Keratinocyte (primary cell): ENCODE results near the gene GNA14. TPM values are rescaled to one million over a fixed set of nuclear protein-coding genes. Genes with fewer than 3 reads are reported as not detected.

Source experiments
- DNase-seq: peaks from one replicate; pipeline ENCODE4 v3.0.0-alpha.2; 2011; ENCODE audit warnings: low read depth, missing footprints, low spot score
- FAIRE-seq: peaks from 2 replicates; lab custom pipeline; 2011; peaks lifted over from hg19 to GRCh38; lab: Jason Lieb, UNC
- H2AFZ ChIP-seq: 2 replicates; pipeline ENCODE4 v1.6.0; 2012; ENCODE audit warnings: low read length, control low read depth, inconsistent platforms; ENCODE audit not compliant: control insufficient read depth
- H3K27ac ChIP-seq: 2 replicates; pipeline ENCODE4 v1.5.1; 2011; ENCODE audit warnings: low read length; ENCODE audit not compliant: control insufficient read depth, insufficient read depth
- H3K27me3 ChIP-seq: 3 replicates; pipeline ENCODE4 v1.6.0; 2011; ENCODE audit warnings: low read length; ENCODE audit not compliant: control insufficient read depth, insufficient read depth; ENCODE audit errors: extremely low read depth
- H3K36me3 ChIP-seq, 2 experiments: 2 replicates in 1 of 2; 3 replicates in 1 of 2; pipeline ENCODE4 v1.5.1; 2011; ENCODE audit warnings: low read length in 2 of 2, mild to moderate bottlenecking in 1 of 2; ENCODE audit not compliant: control insufficient read depth in 2 of 2, insufficient read depth in 2 of 2; ENCODE audit errors: extremely low read depth in 1 of 2
- H3K4me1 ChIP-seq: 3 replicates; pipeline ENCODE4 v1.5.1; 2011; ENCODE audit warnings: low read length; ENCODE audit not compliant: control insufficient read depth, insufficient read depth; ENCODE audit errors: extremely low read depth
- H3K4me2 ChIP-seq: 3 replicates; pipeline ENCODE4 v1.6.0; 2011; ENCODE audit warnings: low read depth, low read length; ENCODE audit not compliant: control insufficient read depth, insufficient read depth; ENCODE audit errors: extremely low read depth
- H3K4me3 ChIP-seq, 3 experiments: fragments of 200-600 bp in 1 of 3; sonication (generic) in 1 of 3; 2 replicates in 2 of 3; 3 replicates in 1 of 3; pipeline ENCODE4 v1.5.1; 2011 to 2016; ENCODE audit warnings: low read length in 3 of 3, mild to moderate bottlenecking in 3 of 3, control low read depth in 2 of 3, inconsistent platforms in 1 of 3, low read depth in 1 of 3, mixed read lengths in 1 of 3, mixed run types in 1 of 3, moderate library complexity in 1 of 3; ENCODE audit not compliant: control insufficient read depth in 2 of 3, insufficient read depth in 2 of 3; ENCODE audit errors: extremely low read depth in 1 of 3
- H3K79me2 ChIP-seq: 2 replicates; pipeline ENCODE4 v1.6.0; 2012; ENCODE audit warnings: low read length; ENCODE audit not compliant: control insufficient read depth, insufficient read depth
- H3K9ac ChIP-seq: 3 replicates; pipeline ENCODE4 v1.6.0; 2011; ENCODE audit warnings: low read length; ENCODE audit not compliant: control insufficient read depth, insufficient read depth; ENCODE audit errors: extremely low read depth
- H3K9me1 ChIP-seq: 3 replicates; pipeline ENCODE4 v1.6.0; 2011; ENCODE audit warnings: low read length; ENCODE audit not compliant: control insufficient read depth, insufficient read depth; ENCODE audit errors: extremely low read depth
- H3K9me3 ChIP-seq: 2 replicates; pipeline ENCODE4 v1.5.1; 2012; ENCODE audit warnings: low read depth, low read length; ENCODE audit not compliant: control insufficient read depth
- H4K20me1 ChIP-seq: 3 replicates; pipeline ENCODE4 v1.6.0; 2011; ENCODE audit warnings: low read length; ENCODE audit not compliant: control insufficient read depth, insufficient read depth; ENCODE audit errors: extremely low read depth
- EZH2 ChIP-seq: IDR thresholded peaks from one replicate; pipeline ENCODE4 v1.6.1; 2012; ENCODE audit warnings: inconsistent platforms, mild to moderate bottlenecking, low read length, moderate library complexity
- dilution Hi-C: fragments of 300-500 bp; cut with MboI; formaldehyde crosslinking; loops from one replicate; pipeline ENCODE4 v1.7.0; 2020; ENCODE audit warnings: low sequenced_read_pairs; ENCODE audit not compliant: extremely low pct_ligation_motif_present
- polyA plus RNA-seq, 5 experiments: library from polyadenylated mRNA; depleted of rRNA in 3 of 5; stranded (reverse) in 3 of 5; stranded (forward) in 1 of 5; unstranded in 1 of 5; fragments of >200 nt; gene quantifications; 1 replicate in 1 of 5; 2 replicates in 3 of 5; 3 replicates in 1 of 5; pipeline versions ENCODE4 v1.2.1 to v1.2.3, GENCODE V29; 2011 to 2012; ENCODE audit warnings: missing spikeins in 2 of 5, low read depth in 1 of 5, low replicate concordance in 1 of 5
- TF ChIP-seq, protein P1 (sequence below), 3 experiments: IDR thresholded peaks in 1 of 3; conservative IDR thresholded peaks in 1 of 3; optimal IDR thresholded peaks in 1 of 3; 2 replicates in 2 of 3; 3 replicates in 1 of 3; pipeline versions ENCODE3 to v1.5.1; 2011; ENCODE audit warnings: low read length in 3 of 3, mild to moderate bottlenecking in 3 of 3, moderate library complexity in 2 of 3, control low read depth in 1 of 3, inconsistent platforms in 1 of 3; ENCODE audit not compliant: insufficient read depth in 2 of 3; ENCODE audit errors: extremely low read depth in 1 of 3

GNA14 gene
- polyA plus RNA-seq, 1 donor (not counting 4 experiments of a cell fraction or from before 2014, with no cell fraction given): not detected

- FAIRE-seq: no peak
These were observed 142.9 kb downstream of the GNA14 start for GRCh38 chr9:77505232-77505631.

DNA sequence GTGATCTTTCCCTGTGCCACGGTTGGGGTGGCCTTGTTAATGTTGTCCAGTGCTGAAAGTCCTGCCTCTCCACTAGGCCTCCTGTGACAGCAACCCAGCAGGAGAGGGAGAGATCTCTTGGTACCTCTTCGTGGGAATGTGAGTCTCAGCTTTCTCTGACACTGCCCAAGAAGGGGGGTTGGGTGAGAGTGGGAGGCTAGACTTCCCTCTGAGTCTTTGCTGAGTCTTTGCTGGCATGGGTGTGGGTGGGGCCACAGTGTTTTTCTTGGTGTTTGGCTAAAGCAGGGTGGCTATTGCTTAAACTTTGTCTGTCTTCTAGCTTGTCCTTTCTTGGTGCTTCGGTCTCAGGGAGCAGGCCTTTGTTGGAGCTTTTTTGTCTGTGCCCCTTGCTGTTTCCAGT, 145.6 kb downstream of the GNA14 start:
- H3K27me3 ChIP-seq: no peaks in the 10 kb centered on the region
- no peaks in the 10 kb centered on the region for H3K4me1 ChIP-seq
- no peaks in the 10 kb centered on the region for H3K9me3 ChIP-seq
- no peak overlapping the region for H3K4me3 ChIP-seq
- no peak for FAIRE-seq
- no peaks in the 10 kb centered on the region for H4K20me1 ChIP-seq
- no peak for DNase-seq
- no peak for TF ChIP-seq EZH2
- TF ChIP-seq, protein P1, sequence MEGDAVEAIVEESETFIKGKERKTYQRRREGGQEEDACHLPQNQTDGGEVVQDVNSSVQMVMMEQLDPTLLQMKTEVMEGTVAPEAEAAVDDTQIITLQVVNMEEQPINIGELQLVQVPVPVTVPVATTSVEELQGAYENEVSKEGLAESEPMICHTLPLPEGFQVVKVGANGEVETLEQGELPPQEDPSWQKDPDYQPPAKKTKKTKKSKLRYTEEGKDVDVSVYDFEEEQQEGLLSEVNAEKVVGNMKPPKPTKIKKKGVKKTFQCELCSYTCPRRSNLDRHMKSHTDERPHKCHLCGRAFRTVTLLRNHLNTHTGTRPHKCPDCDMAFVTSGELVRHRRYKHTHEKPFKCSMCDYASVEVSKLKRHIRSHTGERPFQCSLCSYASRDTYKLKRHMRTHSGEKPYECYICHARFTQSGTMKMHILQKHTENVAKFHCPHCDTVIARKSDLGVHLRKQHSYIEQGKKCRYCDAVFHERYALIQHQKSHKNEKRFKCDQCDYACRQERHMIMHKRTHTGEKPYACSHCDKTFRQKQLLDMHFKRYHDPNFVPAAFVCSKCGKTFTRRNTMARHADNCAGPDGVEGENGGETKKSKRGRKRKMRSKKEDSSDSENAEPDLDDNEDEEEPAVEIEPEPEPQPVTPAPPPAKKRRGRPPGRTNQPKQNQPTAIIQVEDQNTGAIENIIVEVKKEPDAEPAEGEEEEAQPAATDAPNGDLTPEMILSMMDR (optimal IDR thresholded peaks at IDR 0.05 in 1 of 3, IDR thresholded peaks at IDR 0.05 in 1 of 3, conservative IDR thresholded peaks at IDR 0.05 in 1 of 3; ENCODE audit: extremely low read depth in 1 of 3, insufficient read depth in 2 of 3, low read length in 3 of 3): no peak
- no peaks in the 10 kb centered on the region for H3K9me1 ChIP-seq
- dilution Hi-C loops: no loop called here
- no peaks in the 10 kb centered on the region for H3K36me3 ChIP-seq
- no peaks in the 10 kb centered on the region for H3K79me2 ChIP-seq
- no peak overlapping the region for H3K9ac ChIP-seq
- H3K27ac ChIP-seq: no peak overlapping the region
- no peak overlapping the region for H3K4me2 ChIP-seq
- no peak overlapping the region for H2AFZ ChIP-seq

More at GRCh38 chr9:77505232-77505631, 142.9 kb downstream of the GNA14 start:
- dilution Hi-C loops: no loop called here
- TF ChIP-seq, protein P1 (optimal IDR thresholded peaks at IDR 0.05 in 1 of 3, IDR thresholded peaks at IDR 0.05 in 1 of 3, conservative IDR thresholded peaks at IDR 0.05 in 1 of 3; ENCODE audit: extremely low read depth in 1 of 3, insufficient read depth in 2 of 3, low read length in 3 of 3): no peak
- no peak for TF ChIP-seq EZH2
- Histone ChIP-seq H3K79me2 (no peaks in the 10 kb centered on the region), H2AFZ (no peak overlapping the region), H3K4me2 (no peak overlapping the region), H4K20me1 (no peaks in the 10 kb centered on the region), H3K27ac (no peak overlapping the region), H3K9me3 (no peaks in the 10 kb centered on the region), H3K4me3 (no peak overlapping the region), H3K9me1 (no peaks in the 10 kb centered on the region), H3K27me3 (no peaks in the 10 kb centered on the region), H3K4me1 (no peaks in the 10 kb centered on the region), H3K36me3 (no peaks in the 10 kb centered on the region), H3K9ac (no peak overlapping the region)
- DNase-seq: no peak
